GM23248 (cell line): ENCODE results near the gene LARP1. TPM values are rescaled to one million over a fixed set of nuclear protein-coding genes. Genes with fewer than 3 reads are reported as not detected.
A peak's percentile ranks its signal among the peaks of the same experiment; 100 is the strongest.
"Not testable (repeated sequence)": the region's sequence is repeated elsewhere in the genome, so short reads cannot be mapped to it uniquely, and the experiment has no call there.

Source experiments
- DNase-seq: peaks from one replicate; pipeline ENCODE4 v3.0.0-alpha.2; 2015
- H2AFZ ChIP-seq: fragments of 200-600 bp; sonication (generic); 2 replicates; pipeline ENCODE4 v1.6.1; 2016; ENCODE audit warnings: antibody characterized with exemption
- H3F3A ChIP-seq: fragments of 200-600 bp; sonication (generic); 2 replicates; pipeline ENCODE4 v1.6.1; 2016; ENCODE audit warnings: mild to moderate bottlenecking, antibody characterized with exemption, mixed run types; ENCODE audit not compliant: insufficient read depth
- H3K27ac ChIP-seq: fragments of 200-600 bp; sonication (generic); 2 replicates; pipeline ENCODE4 v1.5.1; 2016; ENCODE audit warnings: mild to moderate bottlenecking
- H3K27me3 ChIP-seq: fragments of 200-600 bp; sonication (generic); replicated peaks from 2 replicates; pipeline ENCODE4 v1.6.1; 2016; ENCODE audit warnings: mild to moderate bottlenecking; ENCODE audit not compliant: insufficient read depth
- H3K36me3 ChIP-seq: fragments of 200-600 bp; sonication (generic); 2 replicates; pipeline ENCODE4 v1.6.1; 2016; ENCODE audit warnings: low read depth, mild to moderate bottlenecking
- H3K4me1 ChIP-seq: fragments of 200-600 bp; sonication (generic); 2 replicates; pipeline ENCODE4 v1.6.1; 2016; ENCODE audit warnings: mild to moderate bottlenecking; ENCODE audit not compliant: insufficient read depth
- H3K4me2 ChIP-seq: fragments of 200-600 bp; sonication (generic); one replicate; pipeline ENCODE4 v1.6.1; 2016; ENCODE audit warnings: mild to moderate bottlenecking; ENCODE audit not compliant: unreplicated experiment
- H3K4me3 ChIP-seq: fragments of 200-600 bp; sonication (generic); 2 replicates; pipeline ENCODE4 v1.5.1; 2016; ENCODE audit warnings: mild to moderate bottlenecking
- H3K79me2 ChIP-seq: fragments of 200-600 bp; sonication (generic); 2 replicates; pipeline ENCODE4 v1.6.1; 2016; ENCODE audit warnings: mild to moderate bottlenecking; ENCODE audit not compliant: insufficient read depth
- H3K9ac ChIP-seq: fragments of 200-600 bp; sonication (generic); 2 replicates; pipeline ENCODE4 v1.6.1; 2016; ENCODE audit warnings: mild to moderate bottlenecking
- H3K9me2 ChIP-seq: fragments of 200-600 bp; sonication (generic); 2 replicates; pipeline ENCODE4 v1.6.1; 2016; ENCODE audit warnings: mixed run types, mild to moderate bottlenecking, moderate library complexity; ENCODE audit not compliant: insufficient read depth
- H3K9me3 ChIP-seq: fragments of 200-600 bp; sonication (generic); one replicate; pipeline ENCODE4 v1.6.1; 2017; ENCODE audit warnings: low read depth
- H4K20me1 ChIP-seq: fragments of 200-600 bp; sonication (generic); 2 replicates; pipeline ENCODE4 v1.6.0; 2016; ENCODE audit not compliant: insufficient read depth
- EZH2 ChIP-seq: fragments of 200-600 bp; sonication (generic); IDR thresholded peaks from 2 replicates; pipeline ENCODE4 v1.6.1; 2018; ENCODE audit warnings: antibody characterized with exemption, mild to moderate bottlenecking; ENCODE audit not compliant: insufficient read depth, poor library complexity, severe bottlenecking
- EZH2phosphoT487 ChIP-seq: fragments of 200-600 bp; sonication (generic); IDR thresholded peaks from 2 replicates; pipeline ENCODE4 v1.6.1; 2018; ENCODE audit warnings: antibody characterized with exemption, moderate library complexity, mild to moderate bottlenecking, low read depth; ENCODE audit not compliant: insufficient read depth
- whole genome bisulfite sequencing, 2 experiments: methylation state at CpG; one replicate each; pipeline ENCODE4 v1.1.6; 2015 to 2017; ENCODE audit warnings: low lambda C conversion rate in 2 of 2, low coverage in 1 of 2; ENCODE audit errors: missing lambda C conversion rate in 2 of 2; 5-methylcytosine and 5-hydroxymethylcytosine counted together
- in situ Hi-C: fragments of 300-500 bp; cut with MboI; formaldehyde crosslinking; loops from 2 replicates; pipeline ENCODE4 v1.15.0; 2020
- polyA plus RNA-seq: library from polyadenylated mRNA; unstranded; fragments of >200 nt; fragmentation: Nextera tagmentation; extraction: Ambion mirVana; gene quantifications from 2 replicates; pipeline ENCODE4 v1.2.1, GENCODE V29; 2016
- total RNA-seq: library from RNA; depleted of rRNA; stranded (reverse); fragments of >200 nt; shearing (Covaris generic); gene quantifications from 2 replicates; pipeline ENCODE4 v1.2.3, GENCODE V29; 2014

The LARP1 gene
- total and polyA plus RNA-seq, 2 experiments from 2014 or later, result 33.8 to 59.9 TPM

DNA sequence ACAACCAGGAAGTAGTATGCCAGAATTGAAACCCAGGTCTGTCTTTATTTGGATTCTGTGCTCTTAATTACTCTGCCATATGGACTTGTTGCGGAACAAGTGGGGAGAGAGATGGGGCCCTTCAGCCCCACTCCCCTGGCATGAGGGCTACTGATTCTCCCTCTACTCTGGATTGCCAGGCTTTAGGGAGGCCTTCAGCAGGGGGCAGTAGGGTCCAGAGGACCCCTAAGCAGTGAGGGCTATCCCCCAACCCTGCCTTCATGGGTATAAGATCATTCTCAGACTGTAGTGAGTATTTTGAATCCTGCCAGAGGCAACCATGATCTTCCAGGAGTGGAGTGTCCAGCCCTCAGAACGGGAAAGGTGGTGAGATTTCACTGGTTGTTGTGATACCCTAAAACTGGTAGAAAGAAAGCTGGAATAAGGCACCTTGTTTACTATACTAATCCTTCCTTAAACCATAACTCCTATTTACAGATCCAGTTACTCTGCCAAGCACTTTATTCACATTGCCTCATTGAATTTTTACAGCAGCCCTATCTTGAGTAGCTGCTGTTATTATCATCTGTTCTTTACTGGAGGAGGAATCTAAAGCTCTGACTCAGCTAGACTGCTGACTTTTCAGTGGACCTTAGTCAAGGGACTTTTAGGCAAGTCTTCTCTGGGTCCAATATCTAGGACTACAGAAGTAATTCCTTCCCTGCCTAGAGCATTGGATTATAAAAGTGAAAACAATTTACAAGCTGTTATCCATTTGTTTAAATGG, 31.3 kb upstream of the LARP1 start:
- in situ Hi-C loops, result no loop called here
- H3F3A ChIP-seq, result peaks cover 6% of the 10 kb centered on the region; the same call in 1 of the 2 replicates
- TF ChIP-seq EZH2, result no peak
- TF ChIP-seq EZH2phosphoT487, result no peak
- no peak overlapping the region for H3K4me3 ChIP-seq
- H3K9me3 ChIP-seq, result no peaks in the 10 kb centered on the region
- no peak overlapping the region for H3K9ac ChIP-seq
- H3K79me2 ChIP-seq, result no peaks in the 10 kb centered on the region
- no peak overlapping the region for H3K27ac ChIP-seq
- no peaks in the 10 kb centered on the region for H4K20me1 ChIP-seq
- no peaks in the 10 kb centered on the region for H3K27me3 ChIP-seq
- 90 to 95% methylated on average over 2 of the region's 2 CpGs for WGBS, 2 experiments
- H2AFZ ChIP-seq, result no peak overlapping the region
- peaks cover 10% of the 10 kb centered on the region; the same call in 1 of the 2 replicates for H3K4me1 ChIP-seq
- no peak overlapping the region for H3K4me2 ChIP-seq
- peak; percentile 66 for DNase-seq
- H3K36me3 ChIP-seq, result no peaks in the 10 kb centered on the region
- H3K9me2 ChIP-seq, result no peaks in the 10 kb centered on the region

GRCh38 chr5:154727361-154727760, 27.8 kb upstream of the LARP1 start:
- TF ChIP-seq EZH2, result no peak
- TF ChIP-seq EZH2phosphoT487, result no peak
- no peaks in the 10 kb centered on the region for H3K9me2 ChIP-seq
- H3F3A ChIP-seq, result peaks cover 6% of the 10 kb centered on the region; the same call in 1 of the 2 replicates
- no peaks in the 10 kb centered on the region for H3K9me3 ChIP-seq
- no peak overlapping the region for H3K27ac ChIP-seq
- DNase-seq, result peak; percentile 42
- H2AFZ ChIP-seq, result no peak overlapping the region
- H3K4me1 ChIP-seq, result peaks cover 10% of the 10 kb centered on the region; the same call in 1 of the 2 replicates
- no peaks in the 10 kb centered on the region for H3K27me3 ChIP-seq
- H3K9ac ChIP-seq, result no peak overlapping the region
- H4K20me1 ChIP-seq, result no peaks in the 10 kb centered on the region
- WGBS, 2 experiments, result 60 to 78% methylated on average over 1 of the region's 1 CpG
- no peaks in the 10 kb centered on the region for H3K79me2 ChIP-seq
- H3K4me2 ChIP-seq, result no peak overlapping the region
- no peak overlapping the region for H3K4me3 ChIP-seq
- in situ Hi-C loops, result no loop called here
- H3K36me3 ChIP-seq, result no peaks in the 10 kb centered on the region

DNA sequence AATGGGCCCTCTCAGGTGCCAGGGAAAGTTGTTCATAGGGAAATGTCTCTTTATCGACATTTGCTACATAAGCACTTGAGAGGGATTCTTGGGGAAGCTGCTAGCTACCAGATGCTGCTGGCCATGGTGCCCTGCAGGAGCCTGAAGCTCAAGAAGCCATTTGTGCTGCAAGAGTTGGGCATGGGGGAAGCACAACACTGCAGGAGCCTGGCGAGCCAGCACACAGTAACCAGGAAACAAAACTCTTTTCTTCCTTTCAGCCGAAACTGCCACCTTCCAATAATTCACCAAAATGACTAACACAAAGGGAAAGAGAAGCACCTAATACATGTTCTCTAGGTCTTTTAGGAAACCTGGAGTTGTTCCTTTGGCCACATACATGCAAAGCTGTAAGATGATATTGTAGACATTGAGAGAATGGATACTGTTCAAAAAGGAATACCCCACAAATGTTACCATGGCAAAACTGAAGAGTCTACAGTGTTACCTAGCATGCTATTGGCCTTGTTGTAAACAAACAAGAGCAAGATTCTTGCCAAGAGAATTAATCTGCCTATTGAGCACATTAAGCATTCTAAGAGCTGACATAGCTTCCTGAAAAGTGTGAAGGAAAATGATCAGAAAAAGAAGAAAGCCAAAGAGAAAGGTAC, 26.1 kb upstream of the LARP1 start:
- no peaks in the 10 kb centered on the region for H3K79me2 ChIP-seq
- no peaks in the 10 kb centered on the region for H3K9me2 ChIP-seq
- no peak for DNase-seq
- H3K9me3 ChIP-seq, result no peaks in the 10 kb centered on the region
- peaks cover 7% of the 10 kb centered on the region; the same call in 1 of the 2 replicates for H3K4me1 ChIP-seq
- TF ChIP-seq EZH2phosphoT487 (no peak), EZH2 (no peak)
- no peaks in the 10 kb centered on the region for H3K36me3 ChIP-seq
- H4K20me1 ChIP-seq, result no peaks in the 10 kb centered on the region
- peaks cover 5% of the 10 kb centered on the region; the same call in 1 of the 2 replicates for H3F3A ChIP-seq
- H3K9ac ChIP-seq, result no peak overlapping the region
- in situ Hi-C loops, result no loop called here
- H3K4me3 ChIP-seq, result no peak overlapping the region
- no peaks in the 10 kb centered on the region for H3K27me3 ChIP-seq
- no peak overlapping the region for H3K4me2 ChIP-seq
- 95 to 98% methylated on average over 3 of the region's 3 CpGs for WGBS, 2 experiments
- no peak overlapping the region for H2AFZ ChIP-seq
- no peak overlapping the region for H3K27ac ChIP-seq

GRCh38 chr5:154729613-154730012, 25.6 kb upstream of the LARP1 start:
- H3K4me1 ChIP-seq, result peaks cover 4% of the 10 kb centered on the region; the same call in 1 of the 2 replicates
- H2AFZ ChIP-seq, result no peak overlapping the region
- no peaks in the 10 kb centered on the region for H3F3A ChIP-seq
- H3K9me3 ChIP-seq, result no peaks in the 10 kb centered on the region
- H3K27me3 ChIP-seq, result no peaks in the 10 kb centered on the region
- no peak overlapping the region for H3K9ac ChIP-seq
- DNase-seq, result no peak
- H4K20me1 ChIP-seq, result no peaks in the 10 kb centered on the region
- no peaks in the 10 kb centered on the region for H3K79me2 ChIP-seq
- no peak overlapping the region for H3K4me2 ChIP-seq
- no peak for TF ChIP-seq EZH2phosphoT487
- no peak for TF ChIP-seq EZH2
- no peak overlapping the region for H3K4me3 ChIP-seq
- H3K9me2 ChIP-seq, result no peaks in the 10 kb centered on the region
- in situ Hi-C loops, result no loop called here
- no peak overlapping the region for H3K27ac ChIP-seq
- WGBS, 2 experiments, result 78 to 86% methylated on average over 3 of the region's 3 CpGs
- no peaks in the 10 kb centered on the region for H3K36me3 ChIP-seq

DNA sequence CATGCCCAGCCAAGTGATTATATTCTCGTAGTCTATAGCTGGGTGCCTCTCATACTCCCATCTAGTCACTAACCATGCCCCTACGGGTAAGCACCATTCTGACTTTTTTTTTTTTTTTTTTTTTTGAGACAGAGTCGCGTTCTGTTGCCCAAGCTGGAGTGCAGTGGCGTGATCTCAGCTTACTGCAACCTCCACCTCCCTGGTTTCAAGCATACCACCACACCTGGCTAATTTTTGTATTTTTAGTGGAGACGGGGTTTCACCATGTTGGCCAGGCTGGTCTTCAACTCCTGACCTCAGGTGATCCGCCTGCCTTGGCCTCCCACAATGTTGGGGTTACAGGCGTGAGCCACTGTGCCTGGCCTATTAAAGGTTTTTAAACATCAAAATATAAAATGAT, 24.4 kb upstream of the LARP1 start:
- H3K36me3 ChIP-seq, H4K20me1 ChIP-seq, H3K4me3 ChIP-seq, H3K9me3 ChIP-seq, H3K4me1 ChIP-seq, H3K79me2 ChIP-seq, H3F3A ChIP-seq, H3K27me3 ChIP-seq, H3K27ac ChIP-seq, H3K9me2 ChIP-seq, H3K4me2 ChIP-seq, in situ Hi-C loops, DNase-seq, H2AFZ ChIP-seq, H3K9ac ChIP-seq: not testable (repeated sequence)
- 88 to 90% methylated on average over 8 of the region's 8 CpGs for WGBS, 2 experiments
